Loucy (cell line): ENCODE measurements around the gene GSTO1.

Experiments used
- H2AFZ ChIP-seq: fragments of 200-600 bp; sonication (generic); 2 replicates; pipeline ENCODE4 v1.6.0; 2016; ENCODE audit warnings: antibody characterized with exemption, mild to moderate bottlenecking, low read length, moderate library complexity
- H3F3A ChIP-seq: fragments of 200-600 bp; 2 replicates; pipeline ENCODE4 v1.6.0; 2016; ENCODE audit warnings: antibody characterized with exemption, low read depth, mild to moderate bottlenecking
- H3K27me3 ChIP-seq: fragments of 200-600 bp; sonication (generic); 2 replicates; pipeline ENCODE4 v1.6.1; 2014; ENCODE audit warnings: low read length, mild to moderate bottlenecking; ENCODE audit not compliant: insufficient read depth, poor library complexity, severe bottlenecking
- H3K36me3 ChIP-seq: fragments of 200-600 bp; sonication (generic); 2 replicates; pipeline ENCODE4 v1.6.1; 2016; ENCODE audit warnings: low read length; ENCODE audit not compliant: insufficient read depth
- H3K4me1 ChIP-seq: fragments of 200-600 bp; sonication (generic); 2 replicates; pipeline ENCODE4 v1.5.1; 2014; ENCODE audit warnings: low read length, mild to moderate bottlenecking; ENCODE audit not compliant: insufficient read depth, poor library complexity, severe bottlenecking
- H3K4me2 ChIP-seq: fragments of 200-600 bp; sonication (generic); 2 replicates; pipeline ENCODE4 v1.6.0; 2014; ENCODE audit warnings: antibody characterized with exemption, low read length, low read depth, mild to moderate bottlenecking; ENCODE audit not compliant: poor library complexity, severe bottlenecking
- H3K4me3 ChIP-seq: fragments of 200-600 bp; sonication (generic); 2 replicates; pipeline ENCODE4 v1.5.1; 2014; ENCODE audit warnings: low read length, mild to moderate bottlenecking, mixed read lengths; ENCODE audit not compliant: poor library complexity, severe bottlenecking
- H3K79me2 ChIP-seq: fragments of 200-600 bp; sonication (generic); 2 replicates; pipeline ENCODE4 v1.6.1; 2014; ENCODE audit warnings: low read length; ENCODE audit not compliant: insufficient read depth
- H3K9ac ChIP-seq: fragments of 200-600 bp; sonication (generic); 2 replicates; pipeline ENCODE4 v1.6.0; 2014; ENCODE audit warnings: mild to moderate bottlenecking, low read depth, low read length, moderate library complexity; ENCODE audit not compliant: poor library complexity, severe bottlenecking
- H3K9me2 ChIP-seq: fragments of 200-600 bp; sonication (generic); replicated peaks from 2 replicates; pipeline ENCODE4 v1.6.1; 2016; ENCODE audit warnings: low read depth, low read length, mixed read lengths
- H3K9me3 ChIP-seq: fragments of 200-600 bp; sonication (generic); 2 replicates; pipeline ENCODE4 v1.6.1; 2014; ENCODE audit warnings: mild to moderate bottlenecking, antibody characterized with exemption, low read length, low read depth; ENCODE audit not compliant: insufficient read depth
- H4K20me1 ChIP-seq: fragments of 200-600 bp; sonication (generic); 2 replicates; pipeline ENCODE4 v1.6.0; 2014; ENCODE audit warnings: antibody characterized with exemption, low read length, mild to moderate bottlenecking; ENCODE audit not compliant: insufficient read depth, poor library complexity, severe bottlenecking
- CTCF ChIP-seq: fragments of 200-600 bp; sonication (generic); conservative IDR thresholded peaks from 2 replicates; pipeline ENCODE4 v1.5.1; 2014; ENCODE audit warnings: mild to moderate bottlenecking, antibody characterized with exemption, low read length
- EZH2phosphoT487 ChIP-seq: fragments of 200-600 bp; IDR thresholded peaks from 2 replicates; pipeline ENCODE4 v1.6.1; 2018; ENCODE audit warnings: antibody characterized with exemption, mild to moderate bottlenecking, moderate library complexity, borderline replicate concordance

Gene GSTO1

GRCh38 chr10:104216631-104217030, 38.1 kb upstream of the GSTO1 start:
- Histone ChIP-seq H3K9ac (no peak overlapping the region), H3K9me3 (no peaks in the 10 kb centered on the region), H3K79me2 (no peaks in the 10 kb centered on the region), H3F3A (no peaks in the 10 kb centered on the region), H3K4me3 (no peak overlapping the region), H3K4me2 (no peak overlapping the region), H3K36me3 (no peaks in the 10 kb centered on the region), H2AFZ (no peak overlapping the region), H3K9me2 (no peaks in the 10 kb centered on the region), H3K4me1 (peaks cover 17% of the 10 kb centered on the region), H4K20me1 (no peaks in the 10 kb centered on the region), H3K27me3 (no peaks in the 10 kb centered on the region)
- TF ChIP-seq CTCF = no peak
- TF ChIP-seq EZH2phosphoT487 = no peak

GRCh38 chr10:104218751-104219150, 35.9 kb upstream of the GSTO1 start:
- no peak for TF ChIP-seq EZH2phosphoT487
- TF ChIP-seq CTCF = no peak
- no peak overlapping the region for H2AFZ ChIP-seq

DNA sequence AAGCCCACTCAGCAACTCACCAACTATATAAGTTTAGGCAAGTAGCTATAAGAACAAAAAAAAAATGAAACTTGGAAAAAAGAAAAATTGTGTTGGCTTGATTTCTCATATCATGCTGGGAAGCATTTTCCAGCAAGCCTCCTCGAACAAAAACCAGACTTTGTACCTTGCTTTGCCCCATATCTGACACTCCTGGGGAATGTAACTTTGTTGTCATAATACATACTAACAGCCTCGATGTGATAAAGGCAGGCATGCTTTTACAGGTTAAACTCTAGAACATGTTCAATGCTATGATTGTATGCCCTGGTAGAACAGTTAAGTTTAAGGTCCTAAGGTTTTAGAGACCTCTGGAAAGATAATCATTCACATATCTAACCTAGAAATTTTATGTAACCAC, 34.2 kb upstream of the GSTO1 start:
- Histone ChIP-seq H3F3A (no peaks in the 10 kb centered on the region), H4K20me1 (no peaks in the 10 kb centered on the region), H2AFZ (no peak overlapping the region), H3K79me2 (no peaks in the 10 kb centered on the region), H3K4me2 (no peak overlapping the region), H3K9ac (no peak overlapping the region), H3K27me3 (no peaks in the 10 kb centered on the region), H3K36me3 (no peaks in the 10 kb centered on the region), H3K4me3 (no peak overlapping the region), H3K9me3 (no peaks in the 10 kb centered on the region), H3K9me2 (no peaks in the 10 kb centered on the region), H3K4me1 (peaks cover 21% of the 10 kb centered on the region)
- no peak for TF ChIP-seq EZH2phosphoT487
- TF ChIP-seq CTCF = no peak

More at GRCh38 chr10:104218751-104219150, 35.9 kb upstream of the GSTO1 start:
- Histone ChIP-seq H3F3A (no peaks in the 10 kb centered on the region), H3K4me2 (peak overlapping the region; percentile 66), H3K4me3 (peak overlapping the region; percentile 16), H3K27me3 (no peaks in the 10 kb centered on the region), H3K9ac (no peak overlapping the region), H4K20me1 (no peaks in the 10 kb centered on the region), H3K4me1 (peaks cover 17% of the 10 kb centered on the region), H3K36me3 (no peaks in the 10 kb centered on the region), H3K9me3 (no peaks in the 10 kb centered on the region), H3K79me2 (no peaks in the 10 kb centered on the region), H3K9me2 (no peaks in the 10 kb centered on the region)
